Ascending aorta (tissue), 2 donors: ENCODE data around the gene SAMD13. TPM values are rescaled to one million over a fixed set of nuclear protein-coding genes. Genes with fewer than 3 reads are reported as not detected.
A peak's percentile ranks its signal among the peaks of the same experiment; 100 is the strongest.

ENCODE experiments used
- DNase-seq, 2 donors: peaks; one replicate each; pipeline ENCODE4 v3.0.0-alpha.2; 2019; ENCODE audit warnings: low spot score in 2 of 2
- H3K27ac ChIP-seq, 2 donors: fragments of 200-600 bp; sonication (generic); one replicate each; pipeline ENCODE4 v1.5.1; 2016 to 2017; ENCODE audit warnings: mild to moderate bottlenecking in 1 of 2
- H3K27me3 ChIP-seq: fragments of 200-600 bp; sonication (generic); one replicate; pipeline ENCODE4 v1.5.1; 2017
- H3K36me3 ChIP-seq, 2 donors: fragments of 200-600 bp; sonication (generic); one replicate each; pipeline ENCODE4 v1.5.1; 2016
- H3K4me1 ChIP-seq, 2 donors: fragments of 200-600 bp; sonication (generic); one replicate each; pipeline ENCODE4 v1.5.1; 2016 to 2017; ENCODE audit warnings: mild to moderate bottlenecking in 1 of 2
- H3K4me3 ChIP-seq, 2 donors: fragments of 200-600 bp; sonication (generic); one replicate each; pipeline ENCODE4 v1.5.1; 2016 to 2017; ENCODE audit warnings: mild to moderate bottlenecking in 1 of 2
- H3K9me3 ChIP-seq, 2 donors: fragments of 200-600 bp; sonication (generic); one replicate each; pipeline ENCODE4 v1.5.1; 2016
- CTCF ChIP-seq, 3 experiments: fragments of 200-600 bp in 2 of 3; fragments of 450-650 bp in 1 of 3; sonication (generic) in 2 of 3; IDR thresholded peaks; one replicate each; pipeline ENCODE4 v1.5.1; 2016 to 2019; ENCODE audit warnings: antibody characterized with exemption in 3 of 3, mild to moderate bottlenecking in 1 of 3, moderate library complexity in 1 of 3
- intact Hi-C: fragments of 100-400 bp; cut with DNase I; formaldehyde crosslinking; loops from one replicate; pipeline ENCODE4 v1.15.1; 2023
- total RNA-seq: library from RNA; depleted of rRNA; stranded (reverse); fragments of >200 nt; gene quantifications from one replicate; pipeline ENCODE4 v1.1.0, GENCODE V29; 2016

The SAMD13 gene
- total RNA-seq, 1 donor from 2014 or later: not detected

DNA sequence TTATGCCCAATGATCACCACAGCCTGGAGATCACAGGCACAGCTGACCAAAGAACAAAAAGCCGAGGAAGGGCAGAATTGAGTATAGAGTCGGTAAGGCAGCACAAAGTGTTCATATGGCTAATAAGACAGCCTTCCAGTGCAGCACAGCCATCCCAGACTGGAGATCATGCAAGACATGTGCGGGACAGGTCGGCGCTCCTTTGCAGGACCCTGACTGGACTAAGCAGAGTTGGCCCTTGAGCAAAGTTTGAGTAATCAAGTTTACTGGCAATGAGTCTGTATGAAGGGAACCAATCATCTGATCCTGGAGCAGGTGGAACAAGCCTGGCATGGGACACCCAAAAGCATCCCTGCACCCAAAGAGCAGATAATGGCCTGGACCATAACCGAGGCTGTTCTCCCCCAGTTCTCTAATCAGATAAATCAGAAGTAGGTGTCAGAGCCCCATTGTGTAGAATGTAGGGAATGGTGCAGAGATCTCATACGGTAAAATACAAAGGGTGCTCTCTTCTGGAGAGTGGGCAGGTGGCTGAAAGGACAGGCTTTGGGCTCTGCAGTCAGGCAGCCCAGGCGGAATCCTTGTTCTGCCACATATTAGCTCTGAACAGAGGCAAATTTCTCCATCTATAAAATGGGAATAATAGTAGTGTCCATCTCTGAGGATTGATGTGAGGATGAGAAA is 86.1 kb downstream of the SAMD13 start:
- DNase-seq: no peak
- intact Hi-C loops: no loop called here
- Histone ChIP-seq H3K4me1 (no peaks in the 10 kb centered on the region), H3K27ac (no peak overlapping the region), H3K9me3 (no peaks in the 10 kb centered on the region), H3K27me3 (no peaks in the 10 kb centered on the region), H3K36me3 (no peaks in the 10 kb centered on the region), H3K4me3 (no peak overlapping the region)
- TF ChIP-seq CTCF (IDR thresholded peaks at IDR 0.05): peak in 1 of 3 experiments; percentile 17

DNA sequence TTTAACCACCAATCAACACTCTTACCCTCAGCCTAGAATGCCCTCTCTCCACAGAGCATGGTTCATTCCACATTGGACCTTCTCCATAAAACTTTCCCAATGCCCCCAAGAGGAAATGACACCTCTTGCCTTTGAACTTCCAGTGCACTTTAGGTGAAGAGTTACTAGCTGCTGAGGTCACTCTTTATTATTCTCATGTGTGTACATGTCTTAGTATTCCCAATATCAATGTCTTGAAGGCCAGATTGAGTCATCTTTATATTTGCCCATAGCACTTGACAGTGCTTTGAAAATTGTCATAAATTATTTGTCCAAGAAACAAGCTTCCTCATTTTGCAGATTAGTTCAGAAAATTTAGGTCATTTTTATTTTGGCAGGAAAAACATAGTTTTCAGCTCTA is 88.7 kb downstream of the SAMD13 start:
- no peaks in the 10 kb centered on the region for H3K4me1 ChIP-seq
- H3K36me3 ChIP-seq: no peaks in the 10 kb centered on the region
- intact Hi-C loops: no loop called here
- H3K9me3 ChIP-seq: no peaks in the 10 kb centered on the region
- no peak for TF ChIP-seq CTCF (IDR thresholded peaks at IDR 0.05)
- no peak overlapping the region for H3K4me3 ChIP-seq
- H3K27me3 ChIP-seq: no peaks in the 10 kb centered on the region
- DNase-seq: no peak
- H3K27ac ChIP-seq: no peak overlapping the region

GRCh38 chr1:84398175-84399155 is 97.0 kb downstream of the SAMD13 start, which contains the start of gene DNASE2B:
Gene DNASE2B, plus strand, starts transcription at chr1:84398484. Its CDS starts 81 bp downstream, at chr1:84398565.
- Histone ChIP-seq H3K36me3 (no peaks in the 10 kb centered on the region), H3K4me3 (no peak within 1 kb of the TSS), H3K4me1 (no peaks in the 10 kb centered on the region), H3K27ac (no peak within 1 kb of the TSS), H3K27me3 (no peaks in the 10 kb centered on the region), H3K9me3 (no peaks in the 10 kb centered on the region)
- no peak for DNase-seq
- no peak for TF ChIP-seq CTCF (IDR thresholded peaks at IDR 0.05)
- intact Hi-C loops: no loop called here

Other genes starting within 250 kb of the SAMD13 start
- gene PRKACB, start 157.4 kb upstream of the SAMD13 start, total RNA-seq: 23.7 TPM
- not detected for gene DNASE2B, start 96.8 kb downstream of the SAMD13 start, total RNA-seq
- gene RPF1, start 177.6 kb downstream of the SAMD13 start, total RNA-seq: 8.4 TPM
- gene SPATA1, start 204.7 kb downstream of the SAMD13 start, total RNA-seq: not detected
- gene GNG5, start 204.9 kb downstream of the SAMD13 start, total RNA-seq: 119 TPM